HUDEP-2 (cell line): Measurements from ENCODE around the gene PHTF2.
"Not testable (repeated sequence)": the region's sequence is repeated elsewhere in the genome, so short reads cannot be mapped to it uniquely, and the experiment has no call there.

Experiments used
- DNase-seq, 76 experiments: peaks; one replicate each; lab custom pipeline; 2025; ENCODE audit not compliant: unreplicated experiment in 76 of 76; lab: John Stamatoyannopoulos, UW

PHTF2 gene

GRCh38 chr7:77980087-77980713, 181.6 kb downstream of the PHTF2 start:
- DNase-seq: no peak

- DNase-seq: no peak
Observed at GRCh38 chr7:77982926-77983550, 184.5 kb downstream of the PHTF2 start.

GRCh38 chr7:77983973-77984372, 185.4 kb downstream of the PHTF2 start:
- no peak for DNase-seq

- DNase-seq: no peak
Observed at GRCh38 chr7:77985232-77985973, 186.8 kb downstream of the PHTF2 start.

- DNase-seq: no peak
Observed at GRCh38 chr7:77985974-77986339, 187.4 kb downstream of the PHTF2 start.

GRCh38 chr7:77989981-77990566, 191.5 kb downstream of the PHTF2 start:
- peak in 43 of 76 experiments; percentile 1 to 47 (median 11) for DNase-seq

GRCh38 chr7:77991656-77992055, 193.1 kb downstream of the PHTF2 start:
- DNase-seq: no peak

- no peak for DNase-seq
Observed at GRCh38 chr7:77993838-77994237, 195.3 kb downstream of the PHTF2 start.

- DNase-seq: no peak
Observed at GRCh38 chr7:77995717-77996116, 197.1 kb downstream of the PHTF2 start.

- not testable (repeated sequence) for DNase-seq
Observed at GRCh38 chr7:77999168-77999567, 200.6 kb downstream of the PHTF2 start.

- no peak for DNase-seq
Observed at GRCh38 chr7:78002021-78002420, 203.4 kb downstream of the PHTF2 start.

GRCh38 chr7:78002715-78003114, 204.1 kb downstream of the PHTF2 start:
- DNase-seq: no peak

- no peak for DNase-seq
Observed at GRCh38 chr7:78006063-78006755, 207.6 kb downstream of the PHTF2 start.
